HEK293 (cell line): ENCODE data around the gene LHB.
"Not testable (repeated sequence)": the region's sequence is repeated elsewhere in the genome, so short reads cannot be mapped to it uniquely, and the experiment has no call there.

Experiments
- CTCF ChIA-PET: fragments of 350-600 bp; formaldehyde crosslinking; extraction: SDS; loops from one replicate; lab custom pipeline; 2021; ENCODE audit warnings: antibody characterized with exemption; lab: Yijun Ruan, JAX
- POLR2A ChIA-PET: fragments of 300-600 bp; formaldehyde crosslinking; extraction: SDS; loops from one replicate; lab custom pipeline; 2020; ENCODE audit warnings: antibody characterized with exemption, inconsistent platforms; lab: Yijun Ruan, JAX
- H3K27ac ChIP-seq: fragments of 200-500 bp; sonication (Bioruptor generic); 2 replicates; pipeline ENCODE4 v1.5.1; 2014; ENCODE audit warnings: low read depth, low read length, control low read depth, inconsistent platforms; ENCODE audit errors: extremely low read depth
- H3K36me3 ChIP-seq, 2 experiments: fragments of 200-500 bp in 1 of 2; sonication (Bioruptor generic) in 1 of 2; 1 replicate in 1 of 2; 2 replicates in 1 of 2; pipeline ENCODE4 v1.5.1; 2014 to 2017; ENCODE audit warnings: inconsistent platforms in 2 of 2, low read length in 2 of 2; ENCODE audit not compliant: control insufficient read depth in 2 of 2, insufficient read depth in 1 of 2
- H3K4me1 ChIP-seq: fragments of 200-500 bp; sonication (Bioruptor generic); 2 replicates; pipeline ENCODE4 v1.5.1; 2014; ENCODE audit warnings: mild to moderate bottlenecking, low read length, inconsistent platforms; ENCODE audit not compliant: control insufficient read depth, insufficient read depth
- H3K4me3 ChIP-seq: 2 replicates; pipeline ENCODE4 v1.5.1; 2011; ENCODE audit warnings: low read depth, mild to moderate bottlenecking, control low read depth, low read length, moderate library complexity
- H3K9me3 ChIP-seq: fragments of 200-500 bp; sonication (Bioruptor generic); 2 replicates; pipeline ENCODE4 v1.5.1; 2014; ENCODE audit warnings: low read depth, low read length, inconsistent platforms; ENCODE audit not compliant: control insufficient read depth, insufficient read depth
- GLIS1 ChIP-seq: fragments of 450-650 bp; formaldehyde crosslinking; IDR thresholded peaks from 2 replicates; pipeline ENCODE4 v1.5.1; 2016; ENCODE audit warnings: missing biosample characterization, missing genetic modification characterization
- HOXD13 ChIP-seq: sonication (generic); formaldehyde crosslinking; IDR thresholded peaks from 2 replicates; pipeline ENCODE4 v1.8.0; 2022; ENCODE audit warnings: missing genetic modification reagents, borderline replicate concordance
- KLF16 ChIP-seq: fragments of 450-650 bp; formaldehyde crosslinking; IDR thresholded peaks from 2 replicates; pipeline ENCODE4 v1.5.1; 2017; ENCODE audit warnings: missing biosample characterization, missing genetic modification characterization
- SCRT1 ChIP-seq: fragments of 450-650 bp; formaldehyde crosslinking; IDR thresholded peaks from 2 replicates; pipeline ENCODE4 v1.5.1; 2016; ENCODE audit warnings: missing biosample characterization, missing genetic modification characterization, borderline replicate concordance
- TCF7L2 ChIP-seq: IDR thresholded peaks from 2 replicates; pipeline ENCODE4 v1.6.1; 2011; ENCODE audit warnings: low read depth, mild to moderate bottlenecking, inconsistent platforms, low read length, moderate library complexity, borderline replicate concordance
- TRIM28 ChIP-seq: IDR thresholded peaks from 2 replicates; pipeline ENCODE4 v1.6.1; 2011; ENCODE audit warnings: low read length, control low read depth, borderline replicate concordance
- ZBTB6 ChIP-seq: fragments of 450-650 bp; formaldehyde crosslinking; IDR thresholded peaks from 2 replicates; pipeline ENCODE4 v1.5.1; 2017; ENCODE audit warnings: missing biosample characterization, missing genetic modification characterization
- ZFHX2 ChIP-seq: fragments of 450-650 bp; formaldehyde crosslinking; conservative IDR thresholded peaks from 2 replicates; pipeline ENCODE4 v1.5.1; 2016; ENCODE audit warnings: missing biosample characterization, missing genetic modification characterization
- ZFP3 ChIP-seq: fragments of 450-650 bp; formaldehyde crosslinking; IDR thresholded peaks from 2 replicates; pipeline ENCODE4 v1.5.1; 2016; ENCODE audit warnings: low read depth, missing biosample characterization, missing genetic modification characterization
- ZIC2 ChIP-seq: fragments of 450-650 bp; formaldehyde crosslinking; IDR thresholded peaks from 2 replicates; pipeline ENCODE4 v1.5.1; 2016; ENCODE audit warnings: missing biosample characterization, missing genetic modification characterization
- ZNF16 ChIP-seq: fragments of 450-650 bp; formaldehyde crosslinking; IDR thresholded peaks from 2 replicates; pipeline ENCODE4 v1.5.1; 2016; ENCODE audit warnings: low read depth, missing biosample characterization, missing genetic modification characterization
- ZNF513 ChIP-seq: fragments of 450-650 bp; IDR thresholded peaks from 2 replicates; pipeline ENCODE4 v1.5.1; 2018; ENCODE audit warnings: missing biosample characterization, missing genetic modification characterization
- ZNF791 ChIP-seq: fragments of 450-650 bp; formaldehyde crosslinking; IDR thresholded peaks from 2 replicates; pipeline ENCODE4 v1.5.1; 2016; ENCODE audit warnings: missing biosample characterization, missing genetic modification characterization
- ZNF843 ChIP-seq: fragments of 450-650 bp; formaldehyde crosslinking; IDR thresholded peaks from 2 replicates; pipeline ENCODE4 v1.5.1; 2016; ENCODE audit warnings: missing biosample characterization, missing genetic modification characterization
- TF ChIP-seq, protein P1 (sequence below): fragments of 450-650 bp; formaldehyde crosslinking; IDR thresholded peaks from 2 replicates; pipeline ENCODE4 v1.5.1; 2017; ENCODE audit warnings: missing biosample characterization, missing genetic modification characterization
- TF ChIP-seq, protein P2 (sequence below): fragments of 450-650 bp; formaldehyde crosslinking; IDR thresholded peaks from 2 replicates; pipeline ENCODE4 v1.5.0; 2017; ENCODE audit warnings: missing biosample characterization, missing genetic modification characterization, borderline replicate concordance
- TF ChIP-seq, protein P3 (sequence below): fragments of 450-650 bp; formaldehyde crosslinking; IDR thresholded peaks from 2 replicates; pipeline ENCODE4 v1.5.1; 2016; ENCODE audit warnings: missing biosample characterization, missing genetic modification characterization

Gene LHB

GRCh38 chr19:49042666-49043065 is 25.8 kb upstream of the LHB start:
- CTCF ChIA-PET, POLR2A ChIA-PET, H3K27ac ChIP-seq, H3K9me3 ChIP-seq, H3K36me3 ChIP-seq, H3K4me3 ChIP-seq, H3K4me1 ChIP-seq: not testable (repeated sequence)
- TF ChIP-seq ZFP3 = peak; percentile 54; the same call in 1 of the 2 replicates

GRCh38 chr19:49042177-49042576 is 25.3 kb upstream of the LHB start:
- ChIA-PET CTCF (interaction anchor here (0.6 to 1.0 kb wide), 2 partner anchors 42 to 156 kb away, joined by 5 read pairs; no protein-coding TSS in a partner anchor), POLR2A (no interaction called here)
- Histone ChIP-seq H3K27ac (no peak overlapping the region), H3K4me3 (no peak overlapping the region), H3K4me1 (no peaks in the 10 kb centered on the region), H3K36me3 (no peaks in the 10 kb centered on the region), H3K9me3 (no peaks in the 10 kb centered on the region)
- no peak for TF ChIP-seq TCF7L2
- TF ChIP-seq ZIC2 (tag by site-specific recombination) = 0 out of 2 replicates have a peak, but pooled peaks have one; percentile 19
- TF ChIP-seq TRIM28 = no peak
- TF ChIP-seq, protein P1, sequence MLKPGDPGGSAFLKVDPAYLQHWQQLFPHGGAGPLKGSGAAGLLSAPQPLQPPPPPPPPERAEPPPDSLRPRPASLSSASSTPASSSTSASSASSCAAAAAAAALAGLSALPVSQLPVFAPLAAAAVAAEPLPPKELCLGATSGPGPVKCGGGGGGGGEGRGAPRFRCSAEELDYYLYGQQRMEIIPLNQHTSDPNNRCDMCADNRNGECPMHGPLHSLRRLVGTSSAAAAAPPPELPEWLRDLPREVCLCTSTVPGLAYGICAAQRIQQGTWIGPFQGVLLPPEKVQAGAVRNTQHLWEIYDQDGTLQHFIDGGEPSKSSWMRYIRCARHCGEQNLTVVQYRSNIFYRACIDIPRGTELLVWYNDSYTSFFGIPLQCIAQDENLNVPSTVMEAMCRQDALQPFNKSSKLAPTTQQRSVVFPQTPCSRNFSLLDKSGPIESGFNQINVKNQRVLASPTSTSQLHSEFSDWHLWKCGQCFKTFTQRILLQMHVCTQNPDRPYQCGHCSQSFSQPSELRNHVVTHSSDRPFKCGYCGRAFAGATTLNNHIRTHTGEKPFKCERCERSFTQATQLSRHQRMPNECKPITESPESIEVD = no peak
- TF ChIP-seq ZNF16 (tag by site-specific recombination) = no peak
- no peak for TF ChIP-seq ZBTB6 (tag by site-specific recombination)
- TF ChIP-seq KLF16 = no peak
- TF ChIP-seq ZNF791 = no peak
- TF ChIP-seq ZFHX2 (tag by site-specific recombination) = no peak
- TF ChIP-seq SCRT1 (tag by site-specific recombination) = no peak
- no peak for TF ChIP-seq ZNF843 (tag by site-specific recombination)
- TF ChIP-seq ZNF513 (tag by site-specific recombination) = no peak
- TF ChIP-seq, protein P2, sequence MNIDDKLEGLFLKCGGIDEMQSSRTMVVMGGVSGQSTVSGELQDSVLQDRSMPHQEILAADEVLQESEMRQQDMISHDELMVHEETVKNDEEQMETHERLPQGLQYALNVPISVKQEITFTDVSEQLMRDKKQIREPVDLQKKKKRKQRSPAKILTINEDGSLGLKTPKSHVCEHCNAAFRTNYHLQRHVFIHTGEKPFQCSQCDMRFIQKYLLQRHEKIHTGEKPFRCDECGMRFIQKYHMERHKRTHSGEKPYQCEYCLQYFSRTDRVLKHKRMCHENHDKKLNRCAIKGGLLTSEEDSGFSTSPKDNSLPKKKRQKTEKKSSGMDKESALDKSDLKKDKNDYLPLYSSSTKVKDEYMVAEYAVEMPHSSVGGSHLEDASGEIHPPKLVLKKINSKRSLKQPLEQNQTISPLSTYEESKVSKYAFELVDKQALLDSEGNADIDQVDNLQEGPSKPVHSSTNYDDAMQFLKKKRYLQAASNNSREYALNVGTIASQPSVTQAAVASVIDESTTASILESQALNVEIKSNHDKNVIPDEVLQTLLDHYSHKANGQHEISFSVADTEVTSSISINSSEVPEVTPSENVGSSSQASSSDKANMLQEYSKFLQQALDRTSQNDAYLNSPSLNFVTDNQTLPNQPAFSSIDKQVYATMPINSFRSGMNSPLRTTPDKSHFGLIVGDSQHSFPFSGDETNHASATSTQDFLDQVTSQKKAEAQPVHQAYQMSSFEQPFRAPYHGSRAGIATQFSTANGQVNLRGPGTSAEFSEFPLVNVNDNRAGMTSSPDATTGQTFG (tag by site-specific recombination) = no peak
- TF ChIP-seq, protein P3, sequence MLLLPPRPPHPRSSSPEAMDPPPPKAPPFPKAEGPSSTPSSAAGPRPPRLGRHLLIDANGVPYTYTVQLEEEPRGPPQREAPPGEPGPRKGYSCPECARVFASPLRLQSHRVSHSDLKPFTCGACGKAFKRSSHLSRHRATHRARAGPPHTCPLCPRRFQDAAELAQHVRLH (tag by site-specific recombination) = no peak
- TF ChIP-seq GLIS1 (tag by site-specific recombination) = peak; percentile 52
- no peak for TF ChIP-seq HOXD13 (CRISPR knock-in tag)

- not testable (repeated sequence) for H3K9me3 ChIP-seq, H3K27ac ChIP-seq, H3K4me3 ChIP-seq, H3K36me3 ChIP-seq, H3K4me1 ChIP-seq
- ChIA-PET POLR2A (interaction anchor here (0.6 kb wide), 1 partner anchor 421 kb away, joined by 3 read pairs; the partner anchor contains the start of gene RPL18), CTCF (interaction anchor here (0.7 to 0.9 kb wide), 2 partner anchors 40 to 46 kb away, joined by 3 to 6 read pairs; partner anchors contain the start of genes GYS1 and RUVBL2)
Measured at GRCh38 chr19:49039736-49040135, 22.8 kb upstream of the LHB start.
